IMR-90 (cell line): Measurements from ENCODE around the gene OCSTAMP. TPM values are rescaled to one million over a fixed set of nuclear protein-coding genes. Genes with fewer than 3 reads are reported as not detected.

Experiments used
- ATAC-seq: fragments of 200-7000 bp; cut with Tn5 transposase; 2 replicates; pipeline ENCODE4 v1.9.1; 2020; ENCODE audit warnings: low read depth, mild to moderate bottlenecking, moderate library complexity
- BruUV-seq: library from RNA; stranded (reverse); fragments of 400-500 nt; replicated peaks from 2 replicates; lab custom pipeline; 2021; lab: Mats Ljungman, UMichigan
- CTCF ChIA-PET: fragments of 300-600 bp; formaldehyde crosslinking; extraction: SDS; loops from one replicate; lab custom pipeline; 2021; ENCODE audit warnings: antibody characterized with exemption; lab: Yijun Ruan, JAX
- POLR2A ChIA-PET: fragments of 300-600 bp; sonication (Branson Sonifier 250); formaldehyde crosslinking; loops from one replicate; lab custom pipeline; 2022; ENCODE audit warnings: antibody characterized with exemption; ENCODE audit not compliant: unreplicated experiment; lab: Charles Lee
- DNase-seq: peaks from one replicate; pipeline ENCODE4 v3.0.0; 2013
- H2AFZ ChIP-seq: replicated peaks from 2 replicates; pipeline ENCODE3; 2013; ENCODE audit warnings: low read length, mild to moderate bottlenecking; ENCODE audit not compliant: poor library complexity
- H2AK5ac ChIP-seq: 2 replicates; pipeline ENCODE4 v1.6.1; 2013; ENCODE audit warnings: low read depth, low read length, inconsistent platforms
- H2AK9ac ChIP-seq: replicated peaks from 2 replicates; pipeline ENCODE3; 2013; ENCODE audit warnings: mild to moderate bottlenecking, low read depth, low read length, moderate library complexity; ENCODE audit not compliant: poor library complexity
- H2BK120ac ChIP-seq: 2 replicates; pipeline ENCODE4 v1.6.1; 2013; ENCODE audit warnings: low read depth, low read length, inconsistent platforms
- H2BK15ac ChIP-seq: 3 replicates; pipeline ENCODE4 v1.6.1; 2013; ENCODE audit warnings: low read depth, low read length, inconsistent platforms
- H2BK20ac ChIP-seq: 2 replicates; pipeline ENCODE4 v1.6.1; 2013; ENCODE audit warnings: low read depth, mild to moderate bottlenecking, inconsistent platforms, low read length, moderate library complexity
- H2BK5ac ChIP-seq: 2 replicates; pipeline ENCODE4 v1.6.1; 2013; ENCODE audit warnings: mild to moderate bottlenecking, low read depth, low read length, inconsistent platforms; ENCODE audit not compliant: poor library complexity, severe bottlenecking
- H3K14ac ChIP-seq: replicated peaks from 2 replicates; pipeline ENCODE4 v1.6.1; 2013; ENCODE audit warnings: low read depth, low read length, inconsistent platforms
- H3K18ac ChIP-seq: 2 replicates; pipeline ENCODE4 v1.6.1; 2013; ENCODE audit warnings: low read depth, low read length, control low read depth
- H3K23ac ChIP-seq: 2 replicates; pipeline ENCODE4 v1.6.1; 2013; ENCODE audit warnings: low read depth, low read length, inconsistent platforms
- H3K27ac ChIP-seq: 2 replicates; pipeline ENCODE4 v1.5.1; 2013; ENCODE audit warnings: mild to moderate bottlenecking, control low read depth, low read length; ENCODE audit not compliant: insufficient read depth
- H3K27me3 ChIP-seq: 2 replicates; pipeline ENCODE4 v1.6.1; 2013; ENCODE audit warnings: low read length; ENCODE audit not compliant: control insufficient read depth, insufficient read depth
- H3K36me3 ChIP-seq: 2 replicates; pipeline ENCODE4 v1.6.1; 2013; ENCODE audit warnings: low read length, mixed read lengths; ENCODE audit not compliant: control insufficient read depth, insufficient read depth
- H3K4ac ChIP-seq: 2 replicates; pipeline ENCODE4 v1.6.1; 2013; ENCODE audit warnings: low read depth, low read length, inconsistent platforms
- H3K4me1 ChIP-seq: 2 replicates; pipeline ENCODE4 v1.6.1; 2013; ENCODE audit warnings: low read length, mixed read lengths; ENCODE audit not compliant: control insufficient read depth, insufficient read depth
- H3K4me2 ChIP-seq: 2 replicates; pipeline ENCODE4 v1.6.1; 2013; ENCODE audit warnings: low read depth, mild to moderate bottlenecking, control low read depth, low read length, moderate library complexity
- H3K4me3 ChIP-seq: 2 replicates; pipeline ENCODE4 v1.5.1; 2013; ENCODE audit warnings: low read depth, mild to moderate bottlenecking, control low read depth, low read length, moderate library complexity; ENCODE audit not compliant: insufficient read depth
- H3K56ac ChIP-seq: 2 replicates; pipeline ENCODE4 v1.6.1; 2013; ENCODE audit warnings: low read length, inconsistent platforms; ENCODE audit not compliant: insufficient read depth; ENCODE audit errors: extremely low read depth
- H3K79me1 ChIP-seq, 2 experiments: 2 replicates each; pipeline ENCODE4 v1.6.1; 2013; ENCODE audit warnings: low read length in 2 of 2, inconsistent platforms in 1 of 2, low read depth in 1 of 2
- H3K9ac ChIP-seq: 2 replicates; pipeline ENCODE4 v1.6.1; 2013; ENCODE audit warnings: low read depth, low read length, control low read depth
- H3K9me1 ChIP-seq: 2 replicates; pipeline ENCODE4 v1.6.1; 2013; ENCODE audit warnings: low read length, inconsistent platforms; ENCODE audit not compliant: insufficient read depth
- H3K9me3 ChIP-seq: 2 replicates; pipeline ENCODE4 v1.6.1; 2013; ENCODE audit warnings: low read length; ENCODE audit not compliant: control insufficient read depth, insufficient read depth
- H4K20me1 ChIP-seq: 2 replicates; pipeline ENCODE4 v1.6.1; 2013; ENCODE audit warnings: low read length, inconsistent platforms; ENCODE audit not compliant: insufficient read depth
- H4K5ac ChIP-seq: 2 replicates; pipeline ENCODE4 v1.6.1; 2013; ENCODE audit warnings: mild to moderate bottlenecking, low read depth, low read length, control low read depth
- H4K8ac ChIP-seq, 2 experiments: 2 replicates each; pipeline ENCODE4 v1.6.1; 2013; ENCODE audit warnings: low read depth in 2 of 2, low read length in 2 of 2, control low read depth in 1 of 2, inconsistent platforms in 1 of 2
- H4K91ac ChIP-seq: 2 replicates; pipeline ENCODE4 v1.6.1; 2013; ENCODE audit warnings: low read depth, low read length, inconsistent platforms; ENCODE audit not compliant: insufficient read depth
- BHLHE40 ChIP-seq: fragments of 150-350 bp; IDR thresholded peaks from 2 replicates; pipeline ENCODE4 v1.6.1; 2016; ENCODE audit warnings: mild to moderate bottlenecking, low read depth, low read length
- CEBPB ChIP-seq: IDR thresholded peaks from 2 replicates; pipeline ENCODE4 v1.6.1; 2012; ENCODE audit warnings: low read depth, low read length, improper control_type of control experiment
- CHD1 ChIP-seq: IDR thresholded peaks from 2 replicates; pipeline ENCODE4 v1.6.1; 2012; ENCODE audit warnings: low read depth, low read length, improper control_type of control experiment
- CTCF ChIP-seq: conservative IDR thresholded peaks from 2 replicates; pipeline ENCODE4 v1.5.1; 2012; ENCODE audit warnings: mild to moderate bottlenecking, low read depth, low read length, improper control_type of control experiment
- FOS ChIP-seq: fragments of 150-350 bp; IDR thresholded peaks from 2 replicates; pipeline ENCODE4 v1.6.1; 2016; ENCODE audit warnings: low read depth, low read length
- MAFK ChIP-seq: IDR thresholded peaks from 2 replicates; pipeline ENCODE4 v1.6.1; 2012; ENCODE audit warnings: low read depth, low read length, improper control_type of control experiment
- MAZ ChIP-seq: IDR thresholded peaks from 2 replicates; pipeline ENCODE4 v1.6.1; 2012; ENCODE audit warnings: low read depth, mild to moderate bottlenecking, low read length, improper control_type of control experiment, moderate library complexity, borderline replicate concordance
- MXI1 ChIP-seq: IDR thresholded peaks from 2 replicates; pipeline ENCODE4 v1.6.1; 2012; ENCODE audit warnings: low read depth, mild to moderate bottlenecking, low read length, moderate library complexity, borderline replicate concordance
- NFE2L2 ChIP-seq: fragments of 150-350 bp; IDR thresholded peaks from 2 replicates; pipeline ENCODE4 v1.6.1; 2016; ENCODE audit warnings: low read depth, mild to moderate bottlenecking, low read length
- POLR2A ChIP-seq: IDR thresholded peaks from 2 replicates; pipeline ENCODE4 v1.6.1; 2012; ENCODE audit warnings: mild to moderate bottlenecking, low read depth, low read length
- RAD21 ChIP-seq: IDR thresholded peaks from 2 replicates; pipeline ENCODE4 v1.6.1; 2012; ENCODE audit warnings: low read length, improper control_type of control experiment
- RCOR1 ChIP-seq: IDR thresholded peaks from 2 replicates; pipeline ENCODE4 v1.6.1; 2012; ENCODE audit warnings: mild to moderate bottlenecking, low read length, improper control_type of control experiment; ENCODE audit not compliant: insufficient replicate concordance
- RFX5 ChIP-seq: IDR thresholded peaks from 2 replicates; pipeline ENCODE4 v1.8.0; 2012; ENCODE audit warnings: low read depth, mild to moderate bottlenecking, low read length, moderate library complexity
- SMC3 ChIP-seq: fragments of 150-350 bp; IDR thresholded peaks from 2 replicates; pipeline ENCODE4 v1.6.1; 2016; ENCODE audit warnings: low read depth, mild to moderate bottlenecking, antibody characterized with exemption, low read length, moderate library complexity
- USF2 ChIP-seq: fragments of 150-350 bp; IDR thresholded peaks from 2 replicates; pipeline ENCODE4 v1.6.1; 2017; ENCODE audit warnings: mild to moderate bottlenecking, antibody characterized with exemption, low read length, low read depth
- WGBS, 2 experiments: methylation state at CpG; one replicate each; pipeline versions ENCODE4 v1.1.5 to v1.1.7; 2013; ENCODE audit warnings: missing lambda C conversion rate in 2 of 2; ENCODE audit not compliant: insufficient read length in 1 of 2; ENCODE audit errors: extremely low coverage in 2 of 2; 5-methylcytosine and 5-hydroxymethylcytosine counted together
- dilution Hi-C: fragments of 300-500 bp; cut with HindIII; formaldehyde crosslinking; loops from one replicate; pipeline ENCODE4 v1.14.3; 2018; ENCODE audit warnings: low sequenced_read_pairs; ENCODE audit not compliant: unreplicated experiment
- in situ Hi-C: fragments of 300-500 bp; cut with MboI; formaldehyde crosslinking; loops from 3 replicates; pipeline ENCODE4 v1.14.3; 2019; ENCODE audit warnings: low sequenced_read_pairs, inconsistent platforms, mixed read lengths
- intact Hi-C: fragments of 100-400 bp; cut with micrococcal nuclease; formaldehyde crosslinking; loops from 2 replicates; pipeline ENCODE4 v1.10.0; 2022
- polyA plus RNA-seq, 3 experiments: library from polyadenylated mRNA; depleted of rRNA; stranded (reverse); fragments of >200 nt; gene quantifications; 2 replicates each; pipeline ENCODE4 v1.2.3, GENCODE V29; 2012; ENCODE audit warnings: low replicate concordance in 1 of 3
- total RNA-seq: library from RNA; depleted of rRNA; stranded (reverse); fragments of >200 nt; gene quantifications from 2 replicates; pipeline ENCODE4 v1.2.3, GENCODE V29; 2012
- TF ChIP-seq, protein P1 (sequence below): fragments of 150-350 bp; IDR thresholded peaks from 2 replicates; pipeline ENCODE4 v1.6.1; 2016; ENCODE audit warnings: low read depth, mild to moderate bottlenecking, low read length, moderate library complexity, borderline replicate concordance

Gene OCSTAMP
- total and polyA plus RNA-seq, 2 of the 4 experiments (the other 2 are of a cell fraction), result not detected

- no peak overlapping the region for H3K4me2 ChIP-seq
- no peak overlapping the region for H2BK120ac ChIP-seq
- no peaks in the 10 kb centered on the region for H3K9me3 ChIP-seq
- no peak overlapping the region for H2AK9ac ChIP-seq
- H3K4me1 ChIP-seq, result peaks cover 4% of the 10 kb centered on the region; the same call in 1 of the 2 replicates
- no peak overlapping the region for H3K56ac ChIP-seq
- no peaks in the 10 kb centered on the region for H3K9me1 ChIP-seq
- ATAC-seq, result no peak
- H4K20me1 ChIP-seq, result no peaks in the 10 kb centered on the region
- no peak overlapping the region for H3K27ac ChIP-seq
- no peak overlapping the region for H3K14ac ChIP-seq
- H3K4me3 ChIP-seq, result no peak overlapping the region
- H2BK15ac ChIP-seq, result no peak overlapping the region
- H2BK20ac ChIP-seq, result no peak overlapping the region
- WGBS, 2 experiments, result no CpG with 5 or more reads among the region's 5 CpGs
- no peak overlapping the region for H2AFZ ChIP-seq
- H3K23ac ChIP-seq, result no peak overlapping the region
- 0 out of 2 replicates have a peak, but pooled peaks cover 2% of the 10 kb centered on the region for H3K27me3 ChIP-seq
- dilution Hi-C loops, result no loop called here
- no peak overlapping the region for H3K9ac ChIP-seq
- intact Hi-C loops, result no loop called here
- DNase-seq, result no peak
- ChIA-PET CTCF (no interaction called here), POLR2A (no interaction called here)
- BruUV-seq, result no TSS peak
- H3K79me1 ChIP-seq, result no peaks in the 10 kb centered on the region
- H2BK5ac ChIP-seq, result no peak overlapping the region
- no peak overlapping the region for H3K4ac ChIP-seq
- H4K91ac ChIP-seq, result no peak overlapping the region
- no peak overlapping the region for H2AK5ac ChIP-seq
- no peak overlapping the region for H3K18ac ChIP-seq
- no peaks in the 10 kb centered on the region for H3K36me3 ChIP-seq
- in situ Hi-C loops, result no loop called here
- H4K5ac ChIP-seq, result no peak overlapping the region
- H4K8ac ChIP-seq, result no peak overlapping the region
- TF ChIP-seq CEBPB (no peak), FOS (no peak), CHD1 (no peak), BHLHE40 (no peak), RCOR1 (no peak), CTCF (no peak), SMC3 (no peak), NFE2L2 (no peak), USF2 (no peak), MAZ (no peak), MXI1 (no peak), MAFK (no peak), RFX5 (no peak), RAD21 (no peak), POLR2A (no peak)
- TF ChIP-seq, protein P1, sequence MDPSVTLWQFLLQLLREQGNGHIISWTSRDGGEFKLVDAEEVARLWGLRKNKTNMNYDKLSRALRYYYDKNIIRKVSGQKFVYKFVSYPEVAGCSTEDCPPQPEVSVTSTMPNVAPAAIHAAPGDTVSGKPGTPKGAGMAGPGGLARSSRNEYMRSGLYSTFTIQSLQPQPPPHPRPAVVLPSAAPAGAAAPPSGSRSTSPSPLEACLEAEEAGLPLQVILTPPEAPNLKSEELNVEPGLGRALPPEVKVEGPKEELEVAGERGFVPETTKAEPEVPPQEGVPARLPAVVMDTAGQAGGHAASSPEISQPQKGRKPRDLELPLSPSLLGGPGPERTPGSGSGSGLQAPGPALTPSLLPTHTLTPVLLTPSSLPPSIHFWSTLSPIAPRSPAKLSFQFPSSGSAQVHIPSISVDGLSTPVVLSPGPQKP, result no peak
Measured at GRCh38 chr20:46569961-46570360, 19.5 kb upstream of the OCSTAMP start.
